Suprapubic skin (tissue), 4 donors: ENCODE data around the gene ENPP1.

Experiments used
- EP300 ChIP-seq: sonication (generic); formaldehyde crosslinking; IDR thresholded peaks from one replicate; pipeline ENCODE4 v1.6.1; 2017; ENCODE audit warnings: antibody characterized with exemption
- POLR2A ChIP-seq, 2 donors: fragments of 450-650 bp; IDR thresholded peaks; one replicate each; pipeline ENCODE4 v1.6.1; 2017; ENCODE audit warnings: antibody characterized with exemption in 2 of 2, mild to moderate bottlenecking in 2 of 2, moderate library complexity in 2 of 2
- POLR2AphosphoS5 ChIP-seq, 3 donors: sonication (generic); formaldehyde crosslinking; IDR thresholded peaks; one replicate each; pipeline ENCODE4 v1.6.1; 2017; ENCODE audit warnings: antibody characterized with exemption in 3 of 3
- TF ChIP-seq, protein P1 (sequence below), 2 donors: fragments of 200-600 bp in 1 of 2; fragments of 450-650 bp in 1 of 2; sonication (generic) in 1 of 2; IDR thresholded peaks; one replicate each; pipeline ENCODE4 v1.5.1; 2016 to 2019; ENCODE audit warnings: antibody characterized with exemption in 2 of 2, mild to moderate bottlenecking in 1 of 2, moderate library complexity in 1 of 2

DNA sequence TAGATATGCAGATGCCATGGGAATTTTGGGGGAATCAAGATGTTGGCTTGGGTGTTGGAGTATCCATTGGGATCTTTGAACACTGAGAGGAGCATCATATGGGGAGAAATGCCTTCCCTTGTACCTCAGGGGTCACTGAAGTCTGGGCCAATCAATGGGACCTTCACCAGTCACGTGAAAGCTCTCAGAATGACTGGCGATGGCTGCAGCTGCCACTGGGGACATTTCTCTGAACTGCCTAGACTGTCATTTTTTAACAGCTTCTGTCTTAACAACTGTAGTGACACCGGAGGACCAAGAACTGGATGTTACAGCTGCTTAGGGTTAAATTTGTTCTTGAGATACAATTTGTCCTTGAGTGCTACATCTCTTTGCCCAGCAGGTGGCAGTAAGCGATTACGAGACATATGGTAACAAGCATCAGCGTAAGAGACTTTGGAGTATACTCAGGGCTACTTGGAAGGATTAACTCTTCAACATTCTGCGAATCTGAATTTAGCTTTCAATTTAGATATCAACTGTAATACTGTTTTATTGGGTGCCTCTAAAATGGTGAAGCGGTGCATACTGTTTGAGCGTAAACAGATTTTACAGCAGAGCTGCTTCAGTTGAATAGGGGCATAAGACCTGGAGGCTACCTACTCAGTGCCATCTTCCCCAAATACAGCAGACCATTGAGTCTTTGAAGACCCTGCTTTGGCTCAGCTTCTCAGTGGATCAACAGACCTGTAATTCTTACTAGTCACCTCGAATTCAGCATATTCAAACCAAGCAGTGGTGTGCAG, 107.3 kb downstream of the ENPP1 start:
- TF ChIP-seq POLR2A (IDR thresholded peaks at IDR 0.05) = no peak
- TF ChIP-seq EP300 = no peak
- TF ChIP-seq, protein P1, sequence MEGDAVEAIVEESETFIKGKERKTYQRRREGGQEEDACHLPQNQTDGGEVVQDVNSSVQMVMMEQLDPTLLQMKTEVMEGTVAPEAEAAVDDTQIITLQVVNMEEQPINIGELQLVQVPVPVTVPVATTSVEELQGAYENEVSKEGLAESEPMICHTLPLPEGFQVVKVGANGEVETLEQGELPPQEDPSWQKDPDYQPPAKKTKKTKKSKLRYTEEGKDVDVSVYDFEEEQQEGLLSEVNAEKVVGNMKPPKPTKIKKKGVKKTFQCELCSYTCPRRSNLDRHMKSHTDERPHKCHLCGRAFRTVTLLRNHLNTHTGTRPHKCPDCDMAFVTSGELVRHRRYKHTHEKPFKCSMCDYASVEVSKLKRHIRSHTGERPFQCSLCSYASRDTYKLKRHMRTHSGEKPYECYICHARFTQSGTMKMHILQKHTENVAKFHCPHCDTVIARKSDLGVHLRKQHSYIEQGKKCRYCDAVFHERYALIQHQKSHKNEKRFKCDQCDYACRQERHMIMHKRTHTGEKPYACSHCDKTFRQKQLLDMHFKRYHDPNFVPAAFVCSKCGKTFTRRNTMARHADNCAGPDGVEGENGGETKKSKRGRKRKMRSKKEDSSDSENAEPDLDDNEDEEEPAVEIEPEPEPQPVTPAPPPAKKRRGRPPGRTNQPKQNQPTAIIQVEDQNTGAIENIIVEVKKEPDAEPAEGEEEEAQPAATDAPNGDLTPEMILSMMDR (IDR thresholded peaks at IDR 0.05) = peak; percentile 47 to 83
- TF ChIP-seq POLR2AphosphoS5 (IDR thresholded peaks at IDR 0.05) = no peak
